GM18520 (cell line): Measurements from ENCODE around the gene HSPB3.
"Not testable (repeated sequence)": the region's sequence is repeated elsewhere in the genome, so short reads cannot be mapped to it uniquely, and the experiment has no call there.

ENCODE experiments used
- ATAC-seq: cut with Tn5 transposase; IDR thresholded peaks from one replicate; pipeline ENCODE4 v1.9.1; 2021; ENCODE audit not compliant: unreplicated experiment

HSPB3 gene, protein sequence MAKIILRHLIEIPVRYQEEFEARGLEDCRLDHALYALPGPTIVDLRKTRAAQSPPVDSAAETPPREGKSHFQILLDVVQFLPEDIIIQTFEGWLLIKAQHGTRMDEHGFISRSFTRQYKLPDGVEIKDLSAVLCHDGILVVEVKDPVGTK

DNA sequence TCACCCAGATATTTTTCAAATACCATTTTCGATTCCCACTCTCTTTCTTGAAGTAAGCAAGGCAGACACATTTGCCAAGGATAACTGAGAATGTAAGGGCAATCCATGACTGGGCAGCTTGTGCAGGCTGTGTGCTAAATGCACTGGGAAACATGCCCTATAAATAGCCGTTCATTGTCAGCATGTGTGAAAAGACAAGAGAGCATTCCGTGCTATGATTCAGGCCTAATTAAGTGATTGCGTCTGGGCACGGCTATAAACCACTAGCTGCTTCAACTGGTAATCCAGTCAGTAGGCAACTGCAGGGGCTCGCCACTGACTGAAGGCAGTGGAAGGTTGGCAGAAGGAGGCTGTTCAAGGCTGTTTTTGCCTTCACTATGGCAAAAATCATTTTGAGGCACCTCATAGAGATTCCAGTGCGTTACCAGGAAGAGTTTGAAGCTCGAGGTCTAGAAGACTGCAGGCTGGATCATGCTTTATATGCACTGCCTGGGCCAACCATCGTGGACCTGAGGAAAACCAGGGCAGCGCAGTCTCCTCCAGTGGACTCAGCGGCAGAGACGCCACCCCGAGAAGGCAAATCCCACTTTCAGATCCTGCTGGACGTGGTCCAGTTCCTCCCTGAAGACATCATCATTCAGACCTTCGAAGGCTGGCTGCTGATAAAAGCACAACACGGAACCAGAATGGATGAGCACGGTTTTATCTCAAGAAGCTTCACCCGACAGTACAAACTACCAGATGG, at the start of gene HSPB3:
Gene HSPB3 (plus strand): TSS at position 287 of the 745 bp plus-strand sequence. CDS start 91 bp downstream, at position 378.
- ATAC-seq, result no peak

DNA sequence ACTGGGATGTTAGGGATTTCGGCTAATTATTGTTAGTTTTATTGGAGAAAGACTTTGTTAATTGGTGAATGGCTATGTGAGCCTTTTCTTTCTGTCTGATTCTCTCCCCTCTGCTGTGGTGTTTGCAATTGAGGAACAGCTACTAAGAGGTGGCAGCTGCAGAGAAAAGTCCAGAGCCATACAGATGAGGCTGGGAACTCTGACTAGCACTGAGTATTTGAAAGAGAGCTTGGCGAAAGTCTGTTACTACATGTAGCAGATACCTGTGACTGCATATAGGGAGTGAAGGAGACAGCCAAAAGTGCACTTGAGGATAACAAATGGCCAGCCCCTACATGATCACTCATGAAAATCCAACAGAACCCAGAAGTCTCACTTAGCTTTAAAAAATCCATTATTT, 44.3 kb upstream of the HSPB3 start:
- no peak for ATAC-seq

DNA sequence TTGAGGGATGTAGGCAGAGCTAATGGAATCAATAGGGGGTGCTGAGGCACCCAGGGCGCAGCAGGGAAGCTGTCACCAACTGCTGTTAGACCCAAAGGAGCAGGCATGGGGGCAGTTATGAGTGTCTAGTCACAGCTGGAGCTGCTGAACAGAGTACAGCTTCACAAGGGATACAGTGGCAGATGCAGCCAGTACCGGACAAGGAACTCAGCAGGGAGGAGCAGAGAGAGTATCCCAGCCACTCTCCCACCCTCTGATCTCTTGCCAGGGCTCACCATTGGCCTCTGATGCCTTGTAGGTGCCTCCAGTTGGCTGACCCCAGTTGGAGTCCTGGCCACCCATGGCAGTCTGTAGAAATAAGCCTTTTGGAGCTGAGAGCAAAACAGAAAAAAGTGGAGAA, 42.6 kb upstream of the HSPB3 start:
- ATAC-seq, result no peak

DNA sequence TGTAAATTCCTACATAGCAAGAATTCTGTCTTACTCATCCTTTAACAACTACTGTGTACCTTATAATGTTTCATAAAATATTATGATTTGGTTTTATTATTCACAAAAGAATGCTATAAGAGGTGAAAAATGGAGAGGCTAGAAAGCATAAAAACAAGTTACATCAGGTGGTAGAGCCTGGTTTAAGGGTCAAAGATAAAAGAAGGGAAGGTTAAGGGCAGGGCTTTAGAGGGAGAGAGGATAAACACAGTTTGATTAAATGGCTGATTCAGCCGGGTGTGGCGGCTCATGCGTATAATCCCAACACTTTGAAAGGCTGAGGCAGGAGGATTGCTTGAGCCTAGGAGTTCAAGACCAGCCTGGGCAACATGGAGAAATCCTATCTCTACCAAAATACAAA, 40.4 kb upstream of the HSPB3 start:
- no peak for ATAC-seq

DNA sequence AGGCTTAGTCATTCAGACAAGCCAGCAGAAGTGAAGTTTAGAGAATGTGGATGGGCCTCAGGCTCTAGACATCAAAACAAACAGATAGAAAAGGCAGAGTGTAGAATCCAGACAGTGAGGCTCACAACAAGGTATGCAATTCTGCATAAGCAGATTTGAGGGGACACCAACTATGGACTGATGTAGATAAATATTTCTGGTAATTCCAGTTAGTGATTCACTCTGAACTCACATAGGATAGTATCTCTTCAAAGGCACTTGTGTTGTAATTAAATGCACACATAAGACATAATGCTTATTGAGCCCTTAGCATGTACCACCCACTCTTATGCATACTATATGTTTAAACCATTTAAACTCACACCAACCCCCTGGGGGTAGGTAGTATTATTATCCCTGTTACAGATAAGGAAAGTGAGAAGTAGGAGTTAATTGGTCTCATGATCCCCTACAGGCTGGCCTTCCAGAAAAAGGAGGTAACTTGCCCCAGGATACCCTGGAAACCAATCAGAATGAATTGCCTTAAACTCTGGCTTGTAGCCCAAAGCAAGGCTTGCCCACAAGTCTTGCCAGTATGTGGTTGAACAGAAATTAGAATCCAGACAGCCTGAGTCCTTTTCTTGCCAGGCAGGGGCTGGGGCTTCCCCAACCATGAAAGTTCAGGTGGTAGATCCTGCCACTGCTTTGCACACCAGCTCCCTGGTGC, 39.5 kb upstream of the HSPB3 start:
- ATAC-seq, result no peak

DNA sequence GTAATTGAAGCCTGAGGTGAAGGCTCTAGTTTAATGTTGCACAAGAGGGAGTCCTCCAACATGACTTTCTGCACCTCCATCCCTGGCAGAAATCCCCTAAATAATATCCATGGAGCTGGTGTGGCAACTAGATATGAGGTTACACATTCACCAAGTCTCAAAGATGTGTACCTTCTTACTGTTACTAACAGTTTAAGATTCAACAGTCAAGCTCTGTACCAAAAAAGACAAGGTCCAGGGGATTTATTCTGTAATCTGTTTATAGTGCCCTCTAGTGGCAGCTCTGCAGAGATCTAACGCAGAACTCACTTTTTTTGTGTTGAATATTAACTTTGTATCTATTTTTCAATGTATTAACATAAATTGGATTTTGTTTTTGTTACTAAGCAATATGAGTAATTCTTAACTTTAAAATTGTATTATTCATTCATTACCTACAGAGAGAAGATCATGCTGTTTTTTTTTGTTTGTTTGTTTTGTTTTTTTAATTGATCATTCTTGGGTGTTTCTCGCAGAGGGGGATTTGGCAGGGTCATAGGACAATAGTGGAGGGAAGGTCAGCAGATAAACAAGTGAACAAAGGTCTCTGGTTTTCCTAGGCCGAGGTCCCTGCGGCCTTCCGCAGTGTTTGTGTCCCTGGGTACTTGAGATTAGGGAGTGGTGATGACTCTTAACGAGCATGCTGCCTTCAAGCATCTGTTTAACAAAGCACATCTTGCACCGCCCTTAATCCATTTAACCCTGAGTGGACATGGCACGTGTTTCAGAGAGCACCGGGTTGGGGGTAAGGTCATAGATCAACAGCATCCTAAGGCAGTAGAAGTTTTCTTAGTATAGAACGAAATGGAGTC, 35.7 kb upstream of the HSPB3 start:
- not testable (repeated sequence) for ATAC-seq

DNA sequence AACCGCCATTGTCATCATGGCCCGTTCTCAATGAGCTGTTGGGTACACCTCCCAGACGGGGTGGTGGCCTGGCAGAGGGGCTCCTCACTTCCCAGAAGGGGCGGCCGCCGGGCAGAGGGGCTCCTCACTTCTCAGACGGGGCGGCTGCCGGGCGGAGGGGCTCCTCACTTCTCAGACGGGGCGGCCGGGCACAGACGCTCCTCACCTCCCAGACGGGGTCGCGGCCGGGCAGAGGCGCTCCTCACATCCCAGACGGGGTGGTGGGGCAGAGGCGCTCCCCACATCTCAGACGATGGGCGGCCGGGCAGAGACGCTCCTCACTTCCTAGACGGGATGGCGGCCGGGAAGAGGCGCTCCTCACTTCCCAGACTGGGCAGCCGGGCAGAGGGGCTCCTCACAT, 35.0 kb upstream of the HSPB3 start:
- ATAC-seq, result not testable (repeated sequence)

DNA sequence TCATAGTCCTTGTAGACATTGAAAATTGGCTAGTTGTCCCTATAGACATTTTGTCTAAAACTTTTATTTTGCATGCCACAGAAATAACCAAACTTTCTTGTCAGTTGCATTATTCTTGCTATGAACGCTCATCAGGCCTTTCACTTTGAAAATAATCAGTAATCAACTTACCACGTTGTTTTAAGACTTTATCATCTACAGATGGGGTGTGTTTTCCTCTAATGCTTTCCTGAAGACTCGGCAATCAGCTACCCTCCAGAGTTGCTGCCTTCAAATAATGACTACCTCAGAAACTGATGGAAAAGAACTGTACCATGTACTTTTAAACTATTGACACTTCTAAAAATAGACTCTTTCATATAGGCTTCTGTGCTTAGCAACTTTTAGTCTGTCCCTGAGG, 33.5 kb upstream of the HSPB3 start:
- no peak for ATAC-seq

DNA sequence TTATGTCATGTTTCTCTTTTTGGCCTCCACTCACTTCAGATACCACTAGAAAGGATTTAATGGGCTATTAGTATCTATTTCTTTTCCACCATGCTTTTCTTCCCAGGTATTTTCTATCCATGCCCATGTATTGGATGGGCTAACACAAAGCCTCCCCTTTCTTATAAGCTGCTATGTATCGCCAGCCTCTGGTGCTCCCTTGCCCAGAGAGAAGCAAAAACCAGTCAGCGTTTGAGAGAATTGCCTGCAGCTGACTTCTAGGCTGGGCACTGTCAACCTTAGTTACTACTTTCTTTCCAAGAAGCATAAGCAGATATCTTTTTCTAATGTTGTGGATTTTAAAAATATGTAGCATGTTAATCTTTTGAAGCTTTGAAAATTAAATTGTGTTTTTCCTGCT, 30.2 kb upstream of the HSPB3 start:
- no peak for ATAC-seq

DNA sequence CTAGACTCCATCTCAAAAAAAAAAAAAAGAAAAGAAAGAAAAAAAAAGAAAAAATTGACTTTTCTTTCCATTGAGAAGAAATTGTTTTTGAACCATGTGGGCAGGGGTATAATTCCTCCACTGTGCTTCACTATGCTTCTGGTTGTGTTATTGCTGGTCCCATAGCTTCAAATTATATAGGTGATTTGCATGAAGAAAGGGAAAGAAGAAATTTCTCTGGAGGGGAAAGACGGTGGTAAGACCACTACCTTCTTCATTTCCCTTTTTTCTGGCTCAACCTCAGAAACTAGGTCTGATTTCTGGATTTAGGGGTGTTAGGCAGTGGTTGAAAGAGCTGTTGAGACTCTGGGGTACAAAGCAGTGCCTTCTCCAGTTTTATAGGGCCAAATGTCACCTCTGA, 29.3 kb upstream of the HSPB3 start:
- ATAC-seq, result no peak

DNA sequence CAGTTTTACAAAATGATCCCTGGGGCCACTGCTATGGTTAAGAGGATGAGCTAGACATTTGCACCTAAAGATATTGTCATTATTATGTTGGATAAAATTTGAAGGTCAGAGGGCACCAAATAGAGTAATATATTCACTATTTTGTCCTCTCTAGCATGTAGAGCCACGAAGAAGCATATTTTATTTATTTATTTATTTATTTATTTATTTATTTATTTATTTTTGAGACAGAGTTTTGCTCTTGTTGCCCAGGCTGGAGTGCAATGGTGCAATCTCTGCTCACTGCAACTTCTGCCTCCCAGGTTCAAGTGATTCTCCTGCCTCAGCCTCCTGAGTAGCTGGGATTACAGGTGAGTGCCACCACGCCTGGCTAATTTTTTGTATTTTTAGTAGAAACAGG, 20.8 kb upstream of the HSPB3 start:
- ATAC-seq, result not testable (repeated sequence)

DNA sequence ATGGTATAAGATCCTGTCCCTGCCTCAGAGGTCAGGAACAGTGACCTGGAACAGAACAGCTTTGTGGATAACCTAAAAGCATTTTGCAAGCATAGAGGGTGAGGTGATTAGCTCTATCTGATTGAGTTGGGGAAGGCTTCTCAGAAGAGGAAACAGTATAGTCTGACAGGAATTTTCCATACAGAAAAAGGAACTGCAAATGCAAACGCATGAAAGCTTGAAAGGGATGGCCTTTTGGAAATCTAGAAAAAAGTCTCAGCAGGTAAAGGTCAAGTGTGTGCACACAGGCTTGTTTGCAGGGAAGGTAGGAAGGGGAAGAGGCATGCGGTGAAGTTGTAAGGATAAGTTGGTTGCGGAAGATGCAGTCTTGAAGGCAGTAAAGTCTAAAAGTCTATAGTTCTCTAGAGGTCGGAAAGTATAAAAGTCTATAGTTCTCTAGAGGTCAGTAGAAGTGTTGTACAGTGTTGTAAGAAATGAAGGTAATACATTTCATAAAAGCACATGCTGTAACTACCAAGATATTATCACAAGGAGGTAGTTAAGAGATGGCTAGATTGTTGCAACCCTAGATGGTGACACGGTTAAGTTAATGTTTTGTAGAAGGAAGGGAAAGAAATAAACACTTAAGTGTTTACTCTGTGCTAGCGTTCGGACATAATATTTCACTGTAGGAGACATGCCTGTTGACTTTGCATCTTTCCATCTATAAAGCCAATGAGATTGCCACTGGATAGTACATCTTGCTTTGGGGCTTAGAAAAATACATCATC, 16.7 kb upstream of the HSPB3 start:
- ATAC-seq, result no peak

DNA sequence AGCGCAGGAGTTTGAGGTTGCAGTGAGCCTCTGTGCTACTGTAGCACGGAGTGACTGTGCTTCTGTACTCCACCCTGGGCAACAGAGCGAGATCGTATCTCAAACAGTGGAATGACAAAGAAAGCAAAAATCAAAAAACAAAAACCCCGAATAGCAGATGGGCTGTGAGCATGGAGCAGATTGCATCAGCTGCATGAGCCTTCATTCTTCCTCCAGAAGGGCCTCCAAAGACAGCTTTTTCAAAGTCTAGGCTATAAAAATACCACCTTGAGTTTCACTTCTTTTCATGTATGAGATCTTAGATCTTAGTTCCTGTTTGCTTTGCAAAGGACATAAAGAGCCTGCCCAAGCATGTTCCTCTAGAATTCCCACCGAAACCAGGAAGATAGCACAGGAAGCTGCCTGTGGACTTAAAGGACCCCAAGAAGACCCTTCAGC, 15.0 kb upstream of the HSPB3 start:
- no peak for ATAC-seq

DNA sequence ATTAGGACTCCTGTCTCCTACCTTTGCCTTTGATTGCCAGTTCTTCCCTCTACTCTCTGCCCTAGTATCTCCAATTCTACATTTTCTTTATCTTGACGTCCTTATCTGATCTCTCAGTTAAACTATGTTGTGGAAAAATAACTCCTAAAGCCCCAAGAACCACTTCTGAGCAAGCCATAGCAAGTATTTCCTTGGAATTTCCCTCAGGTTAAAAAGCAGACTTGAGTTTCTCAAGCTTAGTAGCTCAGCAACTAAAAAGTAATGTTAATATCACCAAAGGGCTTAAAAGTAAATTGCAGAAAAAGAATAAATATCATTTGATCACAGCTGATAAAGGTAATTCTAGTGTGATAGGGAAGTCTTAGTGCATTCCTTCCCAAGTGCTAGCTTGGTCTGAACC, 13.2 kb upstream of the HSPB3 start:
- ATAC-seq, result no peak

DNA sequence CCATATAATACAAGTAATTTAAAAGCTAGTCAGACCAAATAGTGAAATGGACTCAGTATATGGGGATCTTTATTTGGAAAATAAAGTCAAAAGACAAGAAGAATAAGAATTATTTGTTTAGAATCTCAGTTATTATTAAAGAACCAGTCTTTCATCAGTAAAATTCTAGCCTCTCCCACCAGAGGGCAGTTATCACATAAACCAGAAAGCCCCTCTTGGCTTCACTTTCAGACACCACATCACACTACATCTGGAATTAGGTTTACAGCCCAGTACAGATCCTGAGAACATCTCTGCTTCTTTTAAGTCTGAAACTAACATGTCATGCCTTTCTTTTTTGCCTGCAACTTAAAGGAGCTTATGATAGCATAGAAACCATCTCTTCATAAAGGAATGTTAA, 12.2 kb upstream of the HSPB3 start:
- ATAC-seq, result no peak

DNA sequence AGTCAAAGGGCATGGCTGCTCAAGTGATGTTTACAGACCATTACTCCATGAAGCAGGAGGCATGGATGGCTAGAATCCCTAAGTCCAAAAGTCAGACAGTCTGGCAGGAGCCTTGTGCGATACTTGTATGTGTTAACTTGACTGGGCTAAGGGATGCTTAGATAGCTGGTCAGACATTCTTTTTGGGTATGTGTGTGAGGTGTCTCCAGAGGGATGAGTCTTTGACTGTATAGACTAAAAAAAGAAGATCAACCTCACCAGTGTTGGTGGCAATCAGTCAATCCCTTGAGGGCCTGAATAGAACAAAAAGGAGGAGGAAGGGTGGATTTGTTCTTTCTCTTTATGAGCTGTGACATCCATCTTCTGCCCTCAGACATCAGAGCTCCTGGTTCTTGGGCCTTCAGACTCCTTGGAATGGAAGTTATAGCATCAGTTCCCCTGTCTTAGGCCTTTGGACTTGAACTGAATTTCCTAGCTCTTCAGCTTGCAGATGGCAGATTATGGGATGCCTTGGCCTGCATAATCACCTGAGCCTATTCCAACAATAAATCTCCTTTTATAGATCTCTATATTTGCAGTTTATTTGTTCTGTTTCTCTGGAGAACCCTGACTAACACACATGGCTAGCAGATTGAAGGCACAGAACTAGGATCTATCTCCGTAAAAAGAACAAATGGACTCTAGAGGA, 9.7 kb upstream of the HSPB3 start:
- ATAC-seq, result no peak

DNA sequence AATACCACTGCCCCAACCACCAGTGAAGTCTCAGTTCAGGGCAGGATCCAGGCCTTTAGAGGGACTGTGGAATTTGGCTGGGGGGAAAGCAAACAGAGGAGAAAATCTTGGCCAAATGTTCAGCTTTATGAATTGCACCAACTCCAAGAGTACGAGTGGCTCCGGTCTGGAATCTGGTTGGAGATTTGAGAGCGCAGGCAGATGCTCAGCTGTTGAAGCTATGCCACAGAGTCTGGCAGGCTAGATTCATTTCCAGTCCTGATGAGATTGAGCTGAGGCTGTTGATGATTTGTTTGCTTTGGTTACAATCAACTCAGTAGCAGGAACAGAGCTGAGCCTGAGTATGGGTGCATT, 9.1 kb upstream of the HSPB3 start:
- ATAC-seq, result no peak

DNA sequence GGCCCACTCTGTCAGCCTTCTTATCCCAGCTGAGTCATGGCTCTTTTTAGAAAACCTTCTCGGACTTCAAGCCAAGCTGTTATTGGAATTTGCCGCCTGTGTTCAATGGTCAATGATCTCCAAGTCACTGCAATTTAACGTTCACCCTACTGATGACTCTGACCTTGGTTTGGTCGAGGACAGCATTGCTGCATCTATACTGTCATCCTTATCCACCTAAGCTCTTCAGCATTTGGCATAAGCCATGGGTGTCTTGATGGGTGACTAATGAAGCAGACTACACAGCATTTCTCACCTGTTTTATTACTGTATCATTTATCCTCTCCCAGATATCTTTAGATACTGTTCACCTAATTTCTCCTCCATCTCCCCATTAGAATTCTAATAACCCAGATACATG, 5.6 kb upstream of the HSPB3 start:
- ATAC-seq, result no peak

DNA sequence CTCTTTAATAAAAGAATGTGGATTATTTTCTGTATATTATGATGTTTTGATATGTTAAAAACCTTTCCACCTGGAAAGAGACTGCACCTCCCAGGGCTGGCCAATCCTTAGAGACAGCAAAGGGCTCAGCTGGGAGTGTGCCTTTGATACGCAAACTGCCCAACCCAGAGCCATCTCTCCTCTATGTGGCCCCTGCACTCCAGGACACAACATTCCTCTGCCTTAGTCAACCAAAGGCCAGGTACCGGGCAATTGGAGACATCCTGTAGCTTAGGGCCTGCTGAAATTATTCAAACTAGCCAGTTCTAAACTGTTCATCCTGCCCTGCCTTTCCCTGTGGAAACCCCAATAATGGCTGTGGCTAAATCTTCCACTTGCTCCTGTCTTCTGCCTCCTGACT, 5.0 kb upstream of the HSPB3 start:
- no peak for ATAC-seq

DNA sequence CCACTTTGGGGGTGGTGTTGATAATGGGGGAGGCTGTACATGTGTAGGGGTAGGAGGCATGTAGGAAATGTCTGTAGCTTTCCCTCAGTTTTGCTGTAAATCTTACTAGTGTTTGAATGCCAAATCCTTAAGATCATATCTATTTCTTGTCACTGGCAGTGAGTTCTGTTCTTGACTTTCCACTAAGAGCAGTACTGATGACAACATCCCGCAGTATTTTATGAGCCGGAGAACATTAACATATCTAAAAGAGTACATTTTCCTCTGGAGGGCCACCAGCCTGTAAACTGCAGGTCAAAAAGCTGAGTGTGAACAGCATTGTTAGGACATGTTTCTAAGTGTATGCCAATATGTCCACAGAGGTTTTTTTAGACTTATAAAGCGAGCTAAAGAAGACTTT, 2.5 kb upstream of the HSPB3 start:
- ATAC-seq, result no peak
